GM12878 (cell line): ENCODE data around the gene MSI2. TPM values are rescaled to one million over a fixed set of nuclear protein-coding genes. Genes with fewer than 3 reads are reported as not detected.

Experiments used
- ATAC-seq: fragments of 200-7000 bp; cut with Tn5 transposase; 3 replicates; pipeline ENCODE4 v1.9.1; 2020; ENCODE audit warnings: mild to moderate bottlenecking, moderate library complexity
- BruUV-seq: library from RNA; stranded (reverse); fragments of 400-500 nt; replicated peaks from 2 replicates; lab custom pipeline; 2021; lab: Mats Ljungman, UMichigan
- CTCF ChIA-PET: fragments of 300-600 bp; sonication (Branson Sonifier 250); formaldehyde crosslinking; extraction: SDS; loops from one replicate; lab custom pipeline; 2021; ENCODE audit warnings: inconsistent platforms; lab: Yijun Ruan, JAX
- POLR2A ChIA-PET: fragments of 350-600 bp; formaldehyde crosslinking; extraction: SDS; loops from one replicate; lab custom pipeline; 2021; ENCODE audit warnings: inconsistent platforms; lab: Charles Lee
- RAD21 ChIA-PET: fragments of 300-600 bp; sonication (Branson Sonifier 250); formaldehyde crosslinking; loops from one replicate; lab custom pipeline; 2023; ENCODE audit warnings: antibody characterized with exemption; ENCODE audit not compliant: unreplicated experiment; lab: Charles Lee
- SMC1A ChIA-PET: fragments of 300-600 bp; sonication (Branson Sonifier 250); formaldehyde crosslinking; loops from one replicate; lab custom pipeline; 2023; ENCODE audit not compliant: unreplicated experiment, uncharacterized antibody; lab: Charles Lee
- DNase-seq: peaks from one replicate; pipeline ENCODE4 v3.0.0-alpha.2; 2011; ENCODE audit warnings: low read depth, low spot score
- FAIRE-seq: peaks from 3 replicates; lab custom pipeline; 2011; peaks lifted over from hg19 to GRCh38; lab: Jason Lieb, UNC
- H2AFZ ChIP-seq: 2 replicates; pipeline ENCODE4 v1.6.0; 2011; ENCODE audit warnings: low read depth, low read length, control low read depth; ENCODE audit not compliant: control insufficient read depth
- H3K27ac ChIP-seq: 2 replicates; pipeline ENCODE4 v1.5.1; 2011; ENCODE audit warnings: control low read depth; ENCODE audit not compliant: control insufficient read depth, insufficient read depth
- H3K27me3 ChIP-seq, 2 experiments: replicated peaks in 1 of 2; 2 replicates each; pipeline versions ENCODE4 v1.6.0 to v1.6.1; 2011; ENCODE audit warnings: low read length in 1 of 2; ENCODE audit not compliant: control insufficient read depth in 2 of 2, insufficient read depth in 2 of 2
- H3K36me3 ChIP-seq, 2 experiments: 2 replicates each; pipeline ENCODE4 v1.5.1; 2011; ENCODE audit warnings: low read length in 1 of 2; ENCODE audit not compliant: control insufficient read depth in 2 of 2, insufficient read depth in 2 of 2
- H3K4me1 ChIP-seq: 2 replicates; pipeline ENCODE4 v1.6.1; 2011; ENCODE audit warnings: mild to moderate bottlenecking, low read length, moderate library complexity, mixed read lengths; ENCODE audit not compliant: control insufficient read depth, insufficient read depth
- H3K4me2 ChIP-seq: 2 replicates; pipeline ENCODE4 v1.6.0; 2011; ENCODE audit warnings: control low read depth; ENCODE audit not compliant: control insufficient read depth, insufficient read depth
- H3K4me3 ChIP-seq: fragments of 200-600 bp; sonication (generic); 2 replicates; pipeline ENCODE4 v1.5.1; 2016
- H3K79me2 ChIP-seq: 2 replicates; pipeline ENCODE4 v1.6.0; 2011; ENCODE audit warnings: low read length; ENCODE audit not compliant: control insufficient read depth, insufficient read depth
- H3K9ac ChIP-seq: 2 replicates; pipeline ENCODE4 v1.8.0; 2011; ENCODE audit warnings: low read length, control low read depth, mixed read lengths; ENCODE audit not compliant: control insufficient read depth, insufficient read depth
- H3K9me3 ChIP-seq: replicated peaks from 3 replicates; pipeline ENCODE4 v1.5.1; 2011; ENCODE audit warnings: mild to moderate bottlenecking, low read length; ENCODE audit not compliant: control insufficient read depth, insufficient read depth
- H4K20me1 ChIP-seq: 2 replicates; pipeline ENCODE4 v1.6.0; 2011; ENCODE audit not compliant: control insufficient read depth, insufficient read depth
- ESRRA ChIP-seq: IDR thresholded peaks from 2 replicates; pipeline ENCODE4 v1.6.1; 2012; ENCODE audit warnings: mild to moderate bottlenecking, low read length, improper control_type of control experiment
- NBN ChIP-seq: fragments of 450-650 bp; IDR thresholded peaks from 2 replicates; pipeline ENCODE4 v1.6.1; 2016
- RBBP5 ChIP-seq: fragments of 200-600 bp; sonication (generic); conservative IDR thresholded peaks from 2 replicates; pipeline ENCODE4 v1.6.1; 2016
- STAT3 ChIP-seq: IDR thresholded peaks from 2 replicates; pipeline ENCODE4 v1.6.1; 2011; ENCODE audit warnings: low read depth, low read length, improper control_type of control experiment
- ZNF384 ChIP-seq: IDR thresholded peaks from 2 replicates; pipeline ENCODE4 v1.6.1; 2012; ENCODE audit warnings: low read depth, mild to moderate bottlenecking, low read length, improper control_type of control experiment, borderline replicate concordance
- WGBS: methylation state at CpG from one replicate; pipeline ENCODE4 v1.1.6; 2016; ENCODE audit warnings: low lambda C conversion rate; ENCODE audit not compliant: insufficient replicate concordance, insufficient coverage; ENCODE audit errors: missing lambda C conversion rate; 5-methylcytosine and 5-hydroxymethylcytosine counted together
- in situ Hi-C: fragments of 300-500 bp; cut with MboI; formaldehyde crosslinking; loops from 9 replicates; pipeline ENCODE4 v1.14.3; 2018; ENCODE audit warnings: mixed read lengths
- intact Hi-C: fragments of 100-400 bp; cut with micrococcal nuclease; formaldehyde crosslinking; loops from one replicate; pipeline ENCODE4 v1.14.2; 2022; ENCODE audit not compliant: unreplicated experiment
- polyA plus RNA-seq, 11 experiments: library from polyadenylated mRNA; depleted of rRNA in 4 of 11; unstranded in 6 of 11; stranded (reverse) in 5 of 11; fragments of >200 nt; fragmentation: Nextera tagmentation in 4 of 11; fragmentation: Illumina TruSeq in 1 of 11; extraction: Ambion mirVana in 4 of 11; extraction: Trizol in 1 of 11; gene quantifications; 1 replicate in 1 of 11; 2 replicates in 10 of 11; pipeline versions ENCODE4 v1.2.1 to v1.2.3, GENCODE V29; 2011 to 2016; ENCODE audit warnings: inconsistent platforms in 2 of 11, missing spikeins in 2 of 11, low read depth in 1 of 11
- total RNA-seq, 4 experiments: library from RNA; depleted of rRNA in 3 of 4; stranded (reverse); fragments of >200 nt in 3 of 4; fragmentation: Illumina TruSeq in 1 of 4; extraction: Trizol in 1 of 4; gene quantifications; 2 replicates each; pipeline versions ENCODE4 v1.2.1 to v1.2.3, GENCODE V29; 2013 to 2021
- TF ChIP-seq, protein P1 (sequence below): fragments of 450-650 bp; IDR thresholded peaks from 2 replicates; pipeline ENCODE4 v1.6.1; 2017; ENCODE audit warnings: borderline replicate concordance

The MSI2 gene
- total and polyA plus RNA-seq, 10 of the 15 experiments (the other 5 are each of a cell fraction or from before 2014, with no cell fraction given) = 6.1 to 76.1 (median 42.0) TPM

GRCh38 chr17:57402681-57403180, 146.4 kb downstream of the MSI2 start:
- no TSS peak for BruUV-seq
- Histone ChIP-seq H3K9ac (no peak overlapping the region), H3K4me3 (no peak overlapping the region), H3K27me3 (no peaks in the 10 kb centered on the region), H2AFZ (no peak overlapping the region), H4K20me1 (no peaks in the 10 kb centered on the region), H3K36me3 (peaks cover 24% of the 10 kb centered on the region in 2 experiments), H3K4me2 (no peak overlapping the region), H3K27ac (no peak overlapping the region), H3K9me3 (no peaks in the 10 kb centered on the region), H3K4me1 (peaks cover 3% of the 10 kb centered on the region), H3K79me2 (peaks cover 3% of the 10 kb centered on the region; the same call in 1 of the 2 replicates)
- ATAC-seq (no peak), FAIRE-seq (no peak), DNase-seq (no peak)
- 93% methylated on average over 5 of the region's 5 CpGs for WGBS
- intact Hi-C loops = loop anchor here (2.0 kb wide), 1 partner anchor 160 kb away; no protein-coding TSS in a partner anchor
- ChIA-PET RAD21 (interaction anchor here (1.3 to 10.7 kb wide), 3 partner anchors 35 to 159 kb away, joined by 3 to 71 read pairs (median 12); no protein-coding TSS in a partner anchor), CTCF (interaction anchor here (1.1 to 11.1 kb wide), 4 partner anchors 63 to 160 kb away, joined by 3 to 150 read pairs (median 4); no protein-coding TSS in a partner anchor), POLR2A (interaction anchor here (2.6 kb wide), 1 partner anchor 38 kb away, joined by 9 read pairs; no protein-coding TSS in a partner anchor), SMC1A (interaction anchor here (1.1 to 2.8 kb wide), 5 partner anchors 38 to 159 kb away, joined by 3 to 11 read pairs (median 5); no protein-coding TSS in a partner anchor)
- in situ Hi-C loops = no loop called here
- TF ChIP-seq NBN (no peak), ZNF384 (no peak), ESRRA (no peak), STAT3 (no peak), RBBP5 (no peak)
- TF ChIP-seq, protein P1, sequence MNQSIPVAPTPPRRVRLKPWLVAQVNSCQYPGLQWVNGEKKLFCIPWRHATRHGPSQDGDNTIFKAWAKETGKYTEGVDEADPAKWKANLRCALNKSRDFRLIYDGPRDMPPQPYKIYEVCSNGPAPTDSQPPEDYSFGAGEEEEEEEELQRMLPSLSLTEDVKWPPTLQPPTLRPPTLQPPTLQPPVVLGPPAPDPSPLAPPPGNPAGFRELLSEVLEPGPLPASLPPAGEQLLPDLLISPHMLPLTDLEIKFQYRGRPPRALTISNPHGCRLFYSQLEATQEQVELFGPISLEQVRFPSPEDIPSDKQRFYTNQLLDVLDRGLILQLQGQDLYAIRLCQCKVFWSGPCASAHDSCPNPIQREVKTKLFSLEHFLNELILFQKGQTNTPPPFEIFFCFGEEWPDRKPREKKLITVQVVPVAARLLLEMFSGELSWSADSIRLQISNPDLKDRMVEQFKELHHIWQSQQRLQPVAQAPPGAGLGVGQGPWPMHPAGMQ = no peak
- TF ChIP-seq, all 136 proteins: peak for 0
